ENCODE measurements around the gene DLGAP1. TPM values are rescaled to one million over a fixed set of nuclear protein-coding genes. Genes with fewer than 3 reads are reported as not detected.

The DLGAP1 gene
- total RNA-seq, 4 donors from 2014 or later = 0.13 to 6.2 (median 0.53) TPM

DNA sequence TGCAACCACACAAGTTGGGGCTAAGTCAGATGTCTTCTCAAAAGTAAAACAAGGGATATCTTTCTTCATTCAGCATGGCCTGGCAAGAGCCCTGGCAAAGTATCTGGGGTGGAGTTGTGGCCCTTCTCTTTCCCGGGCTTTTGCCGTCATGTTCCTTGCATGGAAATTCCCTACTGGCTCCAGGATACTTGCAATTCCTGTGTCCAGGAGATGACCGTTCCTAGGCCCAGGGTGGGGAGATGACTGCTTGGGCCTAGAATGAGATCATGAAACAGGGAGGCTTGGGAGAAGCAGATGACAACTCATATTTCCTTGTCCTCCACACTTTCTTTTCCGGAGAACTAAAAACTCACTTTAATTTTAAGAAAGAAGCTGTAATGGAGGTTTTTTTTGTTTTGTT lies 944.2 kb downstream of the DLGAP1 start:
- DNase-seq (no peak), ATAC-seq (no peak)
- no peaks in the 10 kb centered on the region for H3K27me3 ChIP-seq
- no peak for TF ChIP-seq POLR2A (IDR thresholded peaks at IDR 0.05)
- TF ChIP-seq, protein P1, sequence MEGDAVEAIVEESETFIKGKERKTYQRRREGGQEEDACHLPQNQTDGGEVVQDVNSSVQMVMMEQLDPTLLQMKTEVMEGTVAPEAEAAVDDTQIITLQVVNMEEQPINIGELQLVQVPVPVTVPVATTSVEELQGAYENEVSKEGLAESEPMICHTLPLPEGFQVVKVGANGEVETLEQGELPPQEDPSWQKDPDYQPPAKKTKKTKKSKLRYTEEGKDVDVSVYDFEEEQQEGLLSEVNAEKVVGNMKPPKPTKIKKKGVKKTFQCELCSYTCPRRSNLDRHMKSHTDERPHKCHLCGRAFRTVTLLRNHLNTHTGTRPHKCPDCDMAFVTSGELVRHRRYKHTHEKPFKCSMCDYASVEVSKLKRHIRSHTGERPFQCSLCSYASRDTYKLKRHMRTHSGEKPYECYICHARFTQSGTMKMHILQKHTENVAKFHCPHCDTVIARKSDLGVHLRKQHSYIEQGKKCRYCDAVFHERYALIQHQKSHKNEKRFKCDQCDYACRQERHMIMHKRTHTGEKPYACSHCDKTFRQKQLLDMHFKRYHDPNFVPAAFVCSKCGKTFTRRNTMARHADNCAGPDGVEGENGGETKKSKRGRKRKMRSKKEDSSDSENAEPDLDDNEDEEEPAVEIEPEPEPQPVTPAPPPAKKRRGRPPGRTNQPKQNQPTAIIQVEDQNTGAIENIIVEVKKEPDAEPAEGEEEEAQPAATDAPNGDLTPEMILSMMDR (IDR thresholded peaks at IDR 0.05 in 4 of 5, conservative IDR thresholded peaks at IDR 0.05 in 1 of 5) = no peak
- H3K4me3 ChIP-seq = no peak overlapping the region
- no peaks in the 10 kb centered on the region for H3K9me3 ChIP-seq
- H3K27ac ChIP-seq = no peak overlapping the region
- H3K36me3 ChIP-seq = no peaks in the 10 kb centered on the region
- in situ Hi-C loops (cut with MboI; ENCODE audit: low sequenced_read_pairs in 4 of 4) (no loop called here), intact Hi-C loops (cut with DNase I; ENCODE audit: low total_unique reads) (no loop called here)
- H3K4me1 ChIP-seq = no peaks in the 10 kb centered on the region

DNA sequence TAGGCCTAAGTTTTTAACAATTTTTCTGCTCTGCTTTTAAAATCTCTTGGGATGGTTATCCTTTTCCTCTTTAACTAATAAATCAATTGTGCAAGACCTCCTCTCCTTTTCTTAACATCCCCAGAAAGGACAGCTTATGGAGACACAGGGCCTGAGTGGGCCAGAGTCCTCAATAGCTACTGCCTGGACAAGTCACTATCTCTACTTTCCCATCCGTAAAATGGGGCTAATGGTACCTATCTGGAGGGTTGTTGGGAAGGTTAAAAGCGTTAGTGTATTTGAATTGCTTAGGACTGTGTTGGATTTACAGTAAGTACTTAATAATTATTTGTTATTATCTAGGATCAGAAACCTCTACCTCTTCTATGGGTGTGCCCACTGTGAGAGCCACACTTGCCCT lies 945.1 kb downstream of the DLGAP1 start:
- intact Hi-C loops (cut with DNase I; ENCODE audit: low total_unique reads) = no loop called here
- in situ Hi-C loops (cut with MboI; ENCODE audit: low sequenced_read_pairs in 4 of 4) = no loop called here

DNA sequence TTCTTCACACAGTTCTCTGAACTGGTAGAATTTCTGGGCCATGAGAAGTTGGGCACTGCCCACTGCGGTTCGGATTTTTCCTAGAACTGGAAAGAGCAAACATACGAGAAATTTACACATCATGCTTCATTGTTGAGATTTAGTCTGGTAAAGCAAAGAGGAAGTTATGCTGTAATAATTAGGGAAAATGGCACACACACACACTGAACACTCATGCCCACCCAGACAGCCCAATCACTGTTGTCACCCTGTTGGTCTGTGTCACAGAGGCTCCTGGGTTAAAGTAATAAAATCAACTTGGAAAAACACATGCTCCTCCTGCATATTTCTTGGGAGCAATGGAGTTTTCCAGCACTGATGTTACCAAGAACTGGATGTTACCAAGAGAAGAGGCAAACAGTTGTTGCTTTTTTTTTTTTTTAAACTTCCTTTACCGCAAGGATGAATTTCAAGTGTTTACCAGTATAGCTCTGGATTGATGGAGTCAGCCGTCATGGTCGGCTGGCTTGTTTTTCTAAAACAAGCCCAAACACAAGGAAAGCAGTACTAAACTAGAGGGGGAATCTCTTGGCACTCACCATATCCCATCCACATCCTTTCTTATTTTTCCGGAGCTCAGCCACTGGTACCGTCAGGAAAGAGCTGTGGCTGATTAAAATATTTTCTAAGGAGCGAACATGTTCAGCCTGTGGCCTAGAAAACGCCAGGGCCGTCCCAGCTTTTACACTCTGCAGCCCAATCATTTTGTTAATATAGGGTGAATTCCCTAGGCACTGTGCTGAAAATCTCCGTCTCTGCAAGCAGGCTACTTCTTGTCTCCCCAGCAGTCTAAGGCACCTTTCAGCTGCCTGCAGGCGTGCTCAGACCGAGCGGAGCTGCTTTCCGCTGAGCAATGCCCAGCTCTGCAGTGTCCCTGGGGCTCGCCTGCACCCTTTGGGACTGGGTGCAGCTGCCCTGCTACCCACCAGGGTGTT lies 946.2 kb downstream of the DLGAP1 start:
- H3K4me3 ChIP-seq = no peak overlapping the region
- no peak for DNase-seq
- no peaks in the 10 kb centered on the region for H3K9me3 ChIP-seq
- H3K27ac ChIP-seq = no peak overlapping the region
- H3K27me3 ChIP-seq = no peaks in the 10 kb centered on the region
- no peaks in the 10 kb centered on the region for H3K36me3 ChIP-seq
- in situ Hi-C loops (cut with MboI; ENCODE audit: low sequenced_read_pairs in 4 of 4) = no loop called here
- TF ChIP-seq, protein P1 (IDR thresholded peaks at IDR 0.05 in 4 of 5, conservative IDR thresholded peaks at IDR 0.05 in 1 of 5) = no peak
- TF ChIP-seq POLR2A (IDR thresholded peaks at IDR 0.05) = no peak
- H3K4me1 ChIP-seq = no peaks in the 10 kb centered on the region
- intact Hi-C loops (cut with DNase I; ENCODE audit: low total_unique reads) = no loop called here
- ATAC-seq = no peak

More for the DNA sequence above, 945.1 kb downstream of the DLGAP1 start:
- no peak for ATAC-seq
- DNase-seq = no peak
- Histone ChIP-seq H3K4me3 (no peak overlapping the region), H3K4me1 (no peaks in the 10 kb centered on the region), H3K27ac (no peak overlapping the region), H3K36me3 (no peaks in the 10 kb centered on the region), H3K9me3 (no peaks in the 10 kb centered on the region), H3K27me3 (no peaks in the 10 kb centered on the region)
- TF ChIP-seq POLR2A (IDR thresholded peaks at IDR 0.05) = no peak
- TF ChIP-seq, protein P1 (IDR thresholded peaks at IDR 0.05 in 4 of 5, conservative IDR thresholded peaks at IDR 0.05 in 1 of 5) = no peak

DNA sequence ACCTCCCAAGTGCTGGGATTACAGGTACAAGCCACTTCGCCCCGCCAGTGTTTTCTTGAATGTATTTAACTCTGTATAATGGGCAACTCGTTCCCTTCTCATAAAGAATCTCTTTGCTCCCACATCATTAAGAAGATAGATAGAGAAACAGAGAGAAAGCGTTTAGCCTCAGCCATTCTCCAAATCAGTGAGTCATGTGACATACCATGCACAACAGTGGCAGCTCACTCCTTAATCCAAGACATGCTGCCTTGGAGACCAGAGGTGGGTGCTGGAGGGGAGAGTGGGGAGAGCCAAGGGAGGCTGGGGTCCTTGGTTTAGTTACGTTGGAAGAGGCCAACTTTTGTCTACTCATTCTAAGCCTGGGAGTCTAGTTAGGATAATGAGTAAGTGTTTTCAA lies 950.5 kb downstream of the DLGAP1 start:
- Histone ChIP-seq H3K4me1 (no peaks in the 10 kb centered on the region), H3K9me3 (no peaks in the 10 kb centered on the region), H3K27ac (no peak overlapping the region), H3K4me3 (no peak overlapping the region), H3K27me3 (peaks cover 0 to 4% (median 2%) of the 10 kb centered on the region in 3 donors), H3K36me3 (no peaks in the 10 kb centered on the region)
- intact Hi-C loops (cut with DNase I; ENCODE audit: low total_unique reads) = no loop called here
- in situ Hi-C loops (cut with MboI; ENCODE audit: low sequenced_read_pairs in 4 of 4) = no loop called here
- DNase-seq = no peak
- TF ChIP-seq, protein P1 (IDR thresholded peaks at IDR 0.05 in 4 of 5, conservative IDR thresholded peaks at IDR 0.05 in 1 of 5) = no peak
- TF ChIP-seq POLR2A (IDR thresholded peaks at IDR 0.05) = no peak
- ATAC-seq = no peak
